GM23338 (cell line): Measurements from ENCODE around the gene MPRIP. TPM values are rescaled to one million over a fixed set of nuclear protein-coding genes. Genes with fewer than 3 reads are reported as not detected.
"Not testable (repeated sequence)": the region's sequence is repeated elsewhere in the genome, so short reads cannot be mapped to it uniquely, and the experiment has no call there.

ENCODE experiments used
- ATAC-seq: fragments of 200-7000 bp; cut with Tn5 transposase; 3 replicates; pipeline ENCODE4 v1.9.1; 2020
- DNase-seq: peaks from one replicate; pipeline ENCODE4 v3.0.0-alpha.2; 2015; ENCODE audit warnings: low spot score
- H2AFZ ChIP-seq: fragments of 200-600 bp; sonication (generic); 2 replicates; pipeline ENCODE4 v1.8.0; 2016; ENCODE audit warnings: antibody characterized with exemption, mild to moderate bottlenecking, moderate library complexity
- H3F3A ChIP-seq: fragments of 200-600 bp; sonication (generic); replicated peaks from 2 replicates; pipeline ENCODE4 v1.8.0; 2017; ENCODE audit warnings: antibody characterized with exemption, mixed run types, low read depth
- H3K27ac ChIP-seq: fragments of 200-600 bp; sonication (generic); 2 replicates; pipeline ENCODE4 v1.6.1; 2016; ENCODE audit warnings: low read depth
- H3K27me3 ChIP-seq: fragments of 200-600 bp; sonication (generic); 2 replicates; pipeline ENCODE4 v1.8.0; 2016; ENCODE audit warnings: mild to moderate bottlenecking, mixed run types, moderate library complexity; ENCODE audit not compliant: insufficient read depth
- H3K36me3 ChIP-seq: fragments of 200-600 bp; sonication (generic); 2 replicates; pipeline ENCODE4 v1.8.0; 2016; ENCODE audit warnings: mild to moderate bottlenecking; ENCODE audit not compliant: insufficient read depth
- H3K4me1 ChIP-seq: fragments of 200-600 bp; sonication (generic); 2 replicates; pipeline ENCODE4 v1.8.0; 2016; ENCODE audit warnings: mild to moderate bottlenecking, moderate library complexity; ENCODE audit not compliant: insufficient read depth
- H3K4me2 ChIP-seq: fragments of 200-600 bp; sonication (generic); 2 replicates; pipeline ENCODE4 v1.7.1; 2017; ENCODE audit warnings: mixed run types
- H3K4me3 ChIP-seq: fragments of 200-600 bp; sonication (generic); 2 replicates; pipeline ENCODE4 v1.6.1; 2016; ENCODE audit warnings: mixed run types
- H3K79me2 ChIP-seq: fragments of 200-600 bp; sonication (generic); replicated peaks from 2 replicates; pipeline ENCODE4 v1.8.0; 2017; ENCODE audit warnings: mild to moderate bottlenecking; ENCODE audit not compliant: insufficient read depth
- H3K9me2 ChIP-seq: fragments of 200-600 bp; sonication (generic); 2 replicates; pipeline ENCODE4 v1.8.0; 2017; ENCODE audit not compliant: insufficient read depth
- H4K20me1 ChIP-seq: fragments of 200-600 bp; sonication (generic); replicated peaks from 2 replicates; pipeline ENCODE4 v1.8.0; 2017; ENCODE audit warnings: mild to moderate bottlenecking; ENCODE audit not compliant: insufficient read depth
- H3K27ac Mint-ChIP-seq: 2 replicates; pipeline ENCODE4 v1.8.0; 2020; ENCODE audit warnings: inconsistent platforms, mild to moderate bottlenecking, moderate library complexity, mixed read lengths
- H3K27me3 Mint-ChIP-seq: 3 replicates; pipeline ENCODE4 v1.8.0; 2022; ENCODE audit warnings: low read depth, mild to moderate bottlenecking, moderate library complexity, mixed read lengths, inconsistent platforms; ENCODE audit not compliant: insufficient read depth, poor library complexity
- H3K36me3 Mint-ChIP-seq: 3 replicates; pipeline ENCODE4 v1.8.0; 2021; ENCODE audit warnings: low read depth, mild to moderate bottlenecking, inconsistent platforms, moderate library complexity, mixed read lengths
- H3K4me1 Mint-ChIP-seq: 3 replicates; pipeline ENCODE4 v1.8.0; 2020; ENCODE audit warnings: mild to moderate bottlenecking, inconsistent platforms, mixed read lengths
- H3K4me3 Mint-ChIP-seq: 3 replicates; pipeline ENCODE4 v1.8.0; 2021; ENCODE audit warnings: moderate library complexity, mild to moderate bottlenecking, inconsistent platforms, mixed read lengths
- H3K9me3 Mint-ChIP-seq: 3 replicates; pipeline ENCODE4 v1.8.0; 2020; ENCODE audit warnings: moderate library complexity, mild to moderate bottlenecking, inconsistent platforms, mixed read lengths
- polyA plus RNA-seq: library from polyadenylated mRNA; unstranded; fragments of >200 nt; fragmentation: Nextera tagmentation; extraction: Ambion mirVana; gene quantifications from 2 replicates; pipeline ENCODE4 v1.2.1, GENCODE V29; 2016
- total RNA-seq: library from RNA; depleted of rRNA; stranded (reverse); fragments of >200 nt; shearing (Covaris generic); gene quantifications from 2 replicates; pipeline ENCODE4 v1.2.3, GENCODE V29; 2014

The MPRIP gene
- total and polyA plus RNA-seq, 2 experiments from 2014 or later = 39.3 to 113 TPM

- not testable (repeated sequence) for H3K36me3 ChIP-seq, H3K4me1 ChIP-seq, H3F3A ChIP-seq, DNase-seq, H3K36me3 Mint-ChIP-seq, H3K27me3 Mint-ChIP-seq, H3K27ac ChIP-seq, H3K4me2 ChIP-seq, H2AFZ ChIP-seq, H4K20me1 ChIP-seq, H3K4me3 Mint-ChIP-seq, H3K79me2 ChIP-seq, H3K9me2 ChIP-seq, H3K9me3 Mint-ChIP-seq, ATAC-seq, H3K27ac Mint-ChIP-seq, H3K4me1 Mint-ChIP-seq, H3K4me3 ChIP-seq, H3K27me3 ChIP-seq
Observed at GRCh38 chr17:17008621-17009397, 33.4 kb upstream of the MPRIP start.

GRCh38 chr17:17009972-17010371, 32.3 kb upstream of the MPRIP start:
- not testable (repeated sequence) for H3K27ac Mint-ChIP-seq, H3K4me3 ChIP-seq, H3K36me3 ChIP-seq, DNase-seq, H3K4me1 ChIP-seq, H3K27ac ChIP-seq, H3K4me1 Mint-ChIP-seq, H3K79me2 ChIP-seq, H2AFZ ChIP-seq, H3K27me3 ChIP-seq, H3K36me3 Mint-ChIP-seq, H3K4me2 ChIP-seq, H3K27me3 Mint-ChIP-seq, H3K4me3 Mint-ChIP-seq, H3F3A ChIP-seq, H3K9me3 Mint-ChIP-seq, H3K9me2 ChIP-seq, H4K20me1 ChIP-seq
- ATAC-seq = peak; percentile 47

GRCh38 chr17:17010545-17011034, 31.7 kb upstream of the MPRIP start:
- H3K79me2 ChIP-seq, H4K20me1 ChIP-seq, ATAC-seq, H3K4me2 ChIP-seq, H3K9me3 Mint-ChIP-seq, H3K36me3 ChIP-seq, H3F3A ChIP-seq, H3K27me3 Mint-ChIP-seq, DNase-seq, H3K4me1 Mint-ChIP-seq, H3K9me2 ChIP-seq, H3K4me3 Mint-ChIP-seq, H2AFZ ChIP-seq, H3K27ac Mint-ChIP-seq, H3K27ac ChIP-seq, H3K27me3 ChIP-seq, H3K4me3 ChIP-seq, H3K36me3 Mint-ChIP-seq, H3K4me1 ChIP-seq: not testable (repeated sequence)

GRCh38 chr17:17011043-17011907, 31.0 kb upstream of the MPRIP start:
- not testable (repeated sequence) for H3F3A ChIP-seq, H3K36me3 ChIP-seq, DNase-seq, ATAC-seq, H3K4me3 ChIP-seq, H3K27me3 Mint-ChIP-seq, H3K4me1 Mint-ChIP-seq, H3K27ac Mint-ChIP-seq, H3K9me3 Mint-ChIP-seq, H2AFZ ChIP-seq, H3K4me1 ChIP-seq, H3K4me2 ChIP-seq, H3K4me3 Mint-ChIP-seq, H4K20me1 ChIP-seq, H3K79me2 ChIP-seq, H3K36me3 Mint-ChIP-seq, H3K27ac ChIP-seq, H3K9me2 ChIP-seq, H3K27me3 ChIP-seq

GRCh38 chr17:17013828-17014747, 28.2 kb upstream of the MPRIP start:
- not testable (repeated sequence) for H3K36me3 ChIP-seq, H3F3A ChIP-seq, ATAC-seq, H3K27ac ChIP-seq, H3K79me2 ChIP-seq, H3K27me3 ChIP-seq, H2AFZ ChIP-seq, H3K4me2 ChIP-seq, H3K4me3 ChIP-seq, H3K27me3 Mint-ChIP-seq, H3K4me1 ChIP-seq, H3K4me1 Mint-ChIP-seq, H3K27ac Mint-ChIP-seq, DNase-seq, H4K20me1 ChIP-seq, H3K9me2 ChIP-seq, H3K9me3 Mint-ChIP-seq, H3K4me3 Mint-ChIP-seq, H3K36me3 Mint-ChIP-seq

GRCh38 chr17:17014748-17015124, 27.5 kb upstream of the MPRIP start:
- not testable (repeated sequence) for H2AFZ ChIP-seq, H3K36me3 Mint-ChIP-seq, H3F3A ChIP-seq, H3K4me2 ChIP-seq, H3K27ac ChIP-seq, H3K36me3 ChIP-seq, DNase-seq, H3K4me1 ChIP-seq, H3K4me1 Mint-ChIP-seq, H3K4me3 Mint-ChIP-seq, H3K27ac Mint-ChIP-seq, H3K27me3 Mint-ChIP-seq, H3K9me3 Mint-ChIP-seq, ATAC-seq, H3K9me2 ChIP-seq, H3K4me3 ChIP-seq, H4K20me1 ChIP-seq, H3K79me2 ChIP-seq, H3K27me3 ChIP-seq
